ENCODE results near the gene RETSAT.
"Not testable (repeated sequence)": the region's sequence is repeated elsewhere in the genome, so short reads cannot be mapped to it uniquely, and the experiment has no call there.

The RETSAT gene

DNA sequence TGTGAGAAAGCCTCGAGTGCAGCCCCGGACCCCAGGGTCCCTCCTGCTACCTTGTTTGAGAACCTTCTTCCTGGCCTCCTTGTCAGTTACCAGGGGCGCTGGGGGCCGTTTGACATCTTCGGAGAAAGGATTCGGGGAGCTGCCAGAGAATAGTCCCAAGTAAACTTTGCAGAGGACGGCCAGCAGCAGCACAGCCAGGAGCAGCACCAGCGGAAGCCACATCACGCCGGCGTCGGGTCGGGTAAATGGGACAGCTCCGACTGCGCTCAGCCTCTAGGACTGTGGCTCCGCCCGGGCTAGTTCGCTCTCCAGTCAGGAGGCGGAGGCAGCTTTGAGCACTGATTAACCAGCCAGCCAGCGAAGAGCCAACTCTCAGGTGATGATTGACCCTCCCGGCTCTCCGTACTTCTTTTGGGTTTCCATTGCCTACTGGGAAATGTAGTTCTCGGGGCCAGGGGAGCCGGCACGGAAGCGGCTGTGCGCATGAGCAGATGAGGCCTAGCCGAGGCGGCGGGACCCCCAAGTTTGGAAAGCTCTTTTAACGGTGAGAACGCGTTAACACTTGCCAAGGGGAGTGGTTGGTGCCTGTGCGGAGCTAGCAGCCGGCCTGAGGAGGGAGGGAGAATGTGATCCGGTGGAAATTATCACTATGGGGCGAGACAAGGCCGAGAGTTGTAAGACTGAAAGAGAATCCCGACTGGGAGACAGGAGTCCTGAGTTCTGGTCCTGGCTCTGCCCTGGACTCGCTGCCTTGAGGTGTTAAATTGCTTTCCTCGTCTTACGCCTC, at the start of gene RETSAT, which contains the start of gene ELMOD3:
Gene RETSAT (minus strand): TSS at position 243 of the 787 bp plus-strand sequence. CDS start 21 bp downstream, at position 222.
Gene ELMOD3 (plus strand): TSS at position 484 of the 787 bp plus-strand sequence. CDS start 2,430 bp downstream, outside the sequence.
- peak; percentile 5 for FAIRE-seq

DNA sequence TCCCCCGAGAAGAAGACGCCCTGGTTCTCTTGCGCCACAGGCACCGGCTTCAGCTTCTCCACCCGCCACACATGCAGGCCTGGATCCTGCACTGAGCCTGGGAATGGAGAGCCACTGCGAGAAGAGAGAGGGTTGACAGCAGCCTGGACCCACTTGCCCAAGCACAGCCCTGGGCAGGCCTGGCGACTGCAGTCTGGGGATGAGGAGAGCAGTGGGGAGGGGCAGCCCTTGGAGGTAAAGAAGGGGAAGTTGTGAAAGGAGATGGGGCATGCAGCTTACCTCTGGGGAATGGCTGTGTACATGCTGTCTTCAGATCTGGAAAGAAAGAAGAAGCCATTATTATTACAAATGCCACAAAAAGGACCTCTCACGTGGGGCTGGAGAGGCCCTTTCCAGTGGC, 47.5 kb upstream of the RETSAT start:
- no peak for FAIRE-seq

DNA sequence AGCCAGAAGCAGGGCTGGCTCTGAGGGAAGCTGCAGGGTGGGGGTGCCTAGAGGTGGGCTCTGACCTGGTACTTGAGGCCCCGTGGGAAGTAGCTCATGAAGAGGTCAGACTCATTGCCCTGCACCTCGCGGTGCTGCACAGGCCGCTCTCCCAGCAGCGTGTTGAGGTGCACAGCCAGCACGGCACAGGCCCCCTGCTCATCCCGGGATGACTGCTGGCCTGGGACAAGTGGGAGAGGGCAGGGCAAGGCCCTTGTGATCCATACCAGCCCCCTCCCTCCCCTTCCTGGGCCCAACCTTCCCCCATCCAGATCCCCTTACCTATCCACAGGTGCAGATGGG, 47.1 kb upstream of the RETSAT start:
- no peak for FAIRE-seq

DNA sequence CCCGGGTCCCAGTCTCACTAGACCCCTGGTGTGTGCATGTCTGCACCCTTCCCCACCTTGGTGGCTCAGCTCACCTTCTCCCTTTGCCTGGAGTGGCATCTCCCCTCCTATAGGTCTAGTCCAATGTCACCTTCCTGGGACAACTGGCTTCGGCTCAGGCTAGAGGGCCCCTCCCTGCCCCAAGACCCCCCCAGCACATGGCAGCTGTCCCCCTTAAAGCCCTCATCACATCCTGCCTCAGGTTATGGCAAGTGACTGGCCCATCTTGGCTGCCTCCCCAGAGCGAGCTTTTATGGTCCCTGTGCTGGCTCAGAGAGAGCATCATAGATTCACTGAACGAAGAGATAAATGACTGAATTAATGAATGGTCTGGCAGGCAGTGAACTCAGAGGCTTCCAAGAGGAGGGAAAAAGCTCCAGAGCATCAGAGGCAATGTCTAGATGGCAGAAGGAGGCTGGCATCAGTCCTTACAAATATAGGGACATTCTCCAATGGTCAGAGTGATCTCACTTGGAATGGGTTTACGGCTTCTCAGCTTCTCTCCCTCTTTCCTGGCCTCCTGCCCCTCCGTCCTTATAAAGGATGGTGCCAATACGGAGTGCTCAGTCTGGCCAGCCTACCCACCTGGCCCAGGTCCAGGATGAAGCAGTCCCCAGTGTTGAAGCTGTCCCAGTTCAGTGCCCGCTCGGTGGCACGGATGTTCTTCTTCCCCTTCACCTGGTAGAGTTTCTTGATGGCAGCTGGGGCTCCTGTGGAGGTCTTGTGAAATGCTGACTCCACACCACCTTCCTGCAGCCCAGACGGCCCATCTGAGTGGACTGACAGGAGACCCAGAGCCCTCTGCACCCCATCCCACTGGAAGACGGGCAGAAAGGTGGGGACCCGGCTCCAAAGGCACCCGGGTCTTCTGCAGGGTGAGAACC, 46.5 kb upstream of the RETSAT start:
- FAIRE-seq, result no peak

DNA sequence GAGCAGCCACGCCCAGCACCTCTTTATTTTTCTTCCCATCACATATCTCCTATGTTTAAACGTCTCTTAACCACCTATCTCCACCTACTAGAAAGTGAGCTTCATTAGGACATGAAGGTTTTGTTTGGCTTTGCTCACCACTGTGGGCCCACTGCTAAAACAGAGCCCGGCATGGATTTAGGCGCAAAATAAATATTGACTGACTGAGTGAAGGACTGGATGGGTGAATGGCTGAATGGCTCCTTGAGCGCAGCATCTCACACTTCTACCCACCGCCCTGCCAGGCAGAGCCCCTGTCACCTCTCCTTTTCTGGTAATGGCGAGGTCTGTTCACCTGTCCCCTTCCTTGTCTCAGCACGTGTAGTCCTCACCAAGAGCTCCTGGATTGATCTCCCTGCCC, 45.7 kb upstream of the RETSAT start:
- no peak for FAIRE-seq

DNA sequence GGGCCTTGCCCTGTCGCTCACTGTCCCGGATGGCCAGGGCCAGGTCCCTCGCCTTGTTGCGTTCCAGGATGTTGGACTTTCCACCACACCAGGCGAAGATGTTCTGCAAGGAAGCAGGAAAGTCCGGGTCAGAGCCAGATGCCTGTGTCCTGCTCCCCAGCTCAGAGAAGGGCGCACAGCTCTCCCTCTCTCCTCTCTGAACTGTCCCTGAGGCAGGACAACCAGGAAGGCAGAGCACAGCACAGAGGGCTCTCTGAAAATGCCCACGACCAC, 44.8 kb upstream of the RETSAT start:
- no peak for FAIRE-seq

DNA sequence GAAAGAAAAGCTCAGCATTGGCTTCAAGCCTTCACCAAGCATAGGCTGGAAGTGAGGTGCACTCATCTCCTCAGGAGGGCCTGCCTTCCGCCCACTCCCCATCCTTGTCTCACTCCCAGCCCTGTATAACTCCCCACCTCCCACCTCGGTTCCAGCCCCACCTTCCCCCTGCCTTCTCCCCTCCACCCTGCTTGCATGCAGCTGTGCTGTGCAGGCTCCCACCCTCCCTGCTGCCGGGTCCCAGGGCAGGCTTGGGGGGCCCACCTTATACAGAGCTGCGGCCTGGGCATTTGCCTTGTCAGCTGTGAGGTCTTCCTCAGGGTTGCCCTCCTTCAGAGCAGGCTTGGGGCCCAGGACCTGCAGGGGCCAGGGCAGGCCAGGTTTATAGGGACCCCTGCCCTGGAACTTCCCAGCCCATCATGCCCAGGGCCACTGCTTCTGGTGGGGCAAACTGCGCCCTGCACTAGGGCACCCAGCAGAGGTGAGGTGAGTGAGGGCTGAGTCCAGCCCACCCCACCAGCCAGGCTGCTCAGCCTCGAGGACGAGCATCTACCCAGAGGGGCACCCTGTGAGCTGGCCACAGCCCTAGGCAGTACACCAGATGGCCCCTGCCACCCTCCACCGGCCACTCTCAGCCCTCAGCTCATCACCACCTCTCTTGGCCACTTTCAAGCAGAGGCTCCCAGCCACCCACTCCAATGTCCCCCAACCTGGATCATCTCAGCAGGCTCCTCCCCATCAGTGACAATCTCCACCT, 44.3 kb upstream of the RETSAT start:
- no peak for FAIRE-seq

DNA sequence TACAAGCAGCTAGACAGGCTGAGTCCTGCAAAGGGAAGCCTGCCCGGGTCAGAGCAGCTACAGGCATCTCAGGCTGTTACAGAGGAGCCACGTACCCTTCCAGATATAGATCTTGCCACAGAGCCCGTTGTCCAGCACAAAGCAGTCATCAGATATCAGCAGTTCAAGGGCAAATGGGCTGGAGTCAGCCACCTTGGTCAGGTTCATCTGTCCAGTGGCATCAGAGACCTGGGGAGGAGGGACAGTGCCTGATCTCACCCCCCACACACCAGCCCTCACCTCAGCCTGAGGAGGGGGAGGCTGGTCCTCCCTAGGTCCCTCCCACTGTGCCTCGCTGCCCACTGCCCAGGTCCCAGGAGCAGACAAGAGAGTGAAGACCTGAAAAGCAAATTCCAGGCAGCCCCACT, 43.6 kb upstream of the RETSAT start:
- no peak for FAIRE-seq

DNA sequence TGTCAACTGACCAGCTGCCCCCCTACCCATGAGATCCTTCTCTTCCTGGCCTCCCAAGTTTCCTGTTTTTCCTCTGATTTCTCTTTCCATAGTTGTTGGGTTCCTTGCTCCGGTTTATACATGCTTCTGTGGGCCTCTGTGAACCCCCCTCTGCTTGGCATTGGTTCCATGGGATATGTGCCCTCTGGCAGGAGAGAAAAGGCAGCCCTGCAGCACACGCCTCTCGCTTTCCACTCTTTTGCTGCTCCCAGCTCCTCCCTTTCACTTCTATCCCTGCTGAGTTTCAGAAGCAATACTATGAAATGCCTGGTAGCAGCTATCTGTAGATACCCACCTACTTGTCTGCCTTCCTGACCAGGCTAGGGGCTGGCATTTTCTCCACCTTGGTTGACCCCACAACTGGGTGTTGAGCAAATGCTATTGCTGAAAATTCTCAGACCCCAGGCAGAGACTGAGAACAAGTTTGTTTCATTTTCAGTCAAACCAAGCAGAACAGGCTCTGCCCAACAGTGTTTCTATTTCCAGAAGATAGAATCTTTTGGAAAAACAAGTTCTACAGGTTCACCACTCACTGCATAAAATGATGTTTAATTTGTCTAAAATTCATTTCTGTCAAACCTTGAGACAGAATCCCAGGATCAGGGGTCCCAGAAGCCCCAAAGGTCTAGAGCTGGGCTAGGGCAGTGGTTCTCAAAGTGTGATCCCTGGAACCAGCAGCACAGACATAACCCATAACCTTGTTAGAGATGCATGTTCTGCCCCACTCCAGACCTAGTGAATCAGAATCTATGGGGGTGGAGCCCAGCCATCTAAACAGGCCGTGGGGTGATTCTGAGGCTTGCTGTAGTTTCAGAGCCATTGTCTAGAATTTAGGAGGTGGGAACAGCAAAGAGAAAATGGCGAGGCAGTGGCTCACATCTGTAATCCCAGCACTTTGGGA, 42.5 kb upstream of the RETSAT start:
- no peak for FAIRE-seq

DNA sequence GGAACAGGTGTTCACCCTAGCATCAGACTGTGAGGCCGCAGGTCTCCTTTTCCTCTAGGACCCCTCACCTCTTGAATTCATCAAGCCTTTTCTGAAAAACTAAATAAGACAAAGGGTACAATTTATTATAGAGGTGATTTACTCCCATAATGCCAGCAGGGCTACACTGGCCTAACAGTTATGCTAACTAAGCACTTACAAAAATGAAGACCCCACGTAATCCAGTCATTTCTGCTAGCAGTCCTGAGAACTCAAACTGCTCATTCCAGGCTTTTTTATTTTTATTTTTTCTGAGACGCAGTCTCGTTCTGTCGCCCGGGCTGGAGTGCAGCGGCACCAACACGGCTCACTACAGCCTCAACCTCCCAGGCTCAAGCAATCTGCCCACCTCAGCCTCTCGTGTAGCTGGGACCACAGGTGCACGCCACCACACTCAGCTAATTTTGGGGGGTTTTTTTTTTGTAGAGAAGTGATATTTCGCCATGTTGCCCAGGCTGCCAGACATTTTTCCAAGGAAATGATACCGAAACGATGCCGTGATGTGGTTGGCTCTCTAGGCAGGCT, 41.7 kb upstream of the RETSAT start:
- FAIRE-seq, result no peak

DNA sequence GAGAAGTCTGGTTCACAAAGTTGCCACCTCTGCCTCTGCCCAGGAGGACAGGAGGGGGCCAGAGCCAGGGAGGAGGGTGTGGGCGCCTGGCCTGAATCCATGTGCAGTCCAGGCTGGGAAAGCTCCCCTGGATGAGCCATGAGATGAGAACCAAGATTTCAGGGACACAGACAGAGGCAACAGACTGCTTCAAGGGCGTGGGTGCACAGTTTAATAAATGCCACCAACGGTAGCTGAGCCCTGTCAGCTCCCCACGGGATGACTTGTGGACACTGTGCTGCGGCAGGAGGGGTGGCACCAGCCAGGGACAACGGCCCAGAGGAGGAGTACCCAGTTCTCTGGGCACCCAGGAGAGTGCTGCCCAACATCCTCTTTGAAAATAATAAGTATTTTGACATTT, 40.6 kb upstream of the RETSAT start:
- no peak for FAIRE-seq

DNA sequence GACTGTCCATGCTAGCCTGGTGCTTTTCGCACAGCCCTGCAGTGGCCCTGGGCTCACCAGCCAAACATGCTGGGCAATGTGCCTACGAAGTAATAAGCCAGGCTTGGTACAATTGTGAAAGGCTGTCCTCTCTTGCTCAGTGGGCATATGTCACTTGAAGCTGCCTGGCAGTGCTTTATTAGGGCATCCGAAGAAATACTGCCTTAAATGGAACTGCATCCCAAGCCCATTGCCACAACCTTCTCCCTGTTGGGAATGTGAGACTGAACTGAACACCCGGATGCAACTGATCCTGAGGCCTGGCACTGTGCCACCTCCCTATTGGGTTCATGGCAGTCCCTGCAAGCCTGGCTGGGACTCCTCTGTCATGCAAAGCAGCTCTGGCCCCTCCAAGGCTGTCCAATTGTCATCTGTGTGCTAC, 39.9 kb upstream of the RETSAT start:
- FAIRE-seq, result no peak

DNA sequence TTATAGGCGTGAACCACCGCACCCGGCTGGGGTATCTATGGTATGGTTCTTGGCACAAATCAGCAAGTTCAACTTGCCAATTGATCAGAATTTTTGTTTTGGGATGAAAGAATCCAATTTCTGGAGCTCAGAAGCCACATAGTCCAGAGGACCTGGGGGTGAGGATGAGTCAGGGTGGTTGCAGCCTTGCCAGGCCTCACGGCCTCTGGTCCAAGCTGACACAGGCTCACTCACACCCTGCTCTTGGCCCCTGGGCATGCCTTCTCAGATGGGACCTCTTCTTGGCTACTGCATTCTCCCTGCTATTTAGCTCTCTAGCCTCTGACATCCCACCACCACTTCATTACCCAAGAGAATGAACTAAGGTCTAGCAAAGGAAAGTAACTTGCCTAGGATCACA, 39.5 kb upstream of the RETSAT start:
- no peak for FAIRE-seq

DNA sequence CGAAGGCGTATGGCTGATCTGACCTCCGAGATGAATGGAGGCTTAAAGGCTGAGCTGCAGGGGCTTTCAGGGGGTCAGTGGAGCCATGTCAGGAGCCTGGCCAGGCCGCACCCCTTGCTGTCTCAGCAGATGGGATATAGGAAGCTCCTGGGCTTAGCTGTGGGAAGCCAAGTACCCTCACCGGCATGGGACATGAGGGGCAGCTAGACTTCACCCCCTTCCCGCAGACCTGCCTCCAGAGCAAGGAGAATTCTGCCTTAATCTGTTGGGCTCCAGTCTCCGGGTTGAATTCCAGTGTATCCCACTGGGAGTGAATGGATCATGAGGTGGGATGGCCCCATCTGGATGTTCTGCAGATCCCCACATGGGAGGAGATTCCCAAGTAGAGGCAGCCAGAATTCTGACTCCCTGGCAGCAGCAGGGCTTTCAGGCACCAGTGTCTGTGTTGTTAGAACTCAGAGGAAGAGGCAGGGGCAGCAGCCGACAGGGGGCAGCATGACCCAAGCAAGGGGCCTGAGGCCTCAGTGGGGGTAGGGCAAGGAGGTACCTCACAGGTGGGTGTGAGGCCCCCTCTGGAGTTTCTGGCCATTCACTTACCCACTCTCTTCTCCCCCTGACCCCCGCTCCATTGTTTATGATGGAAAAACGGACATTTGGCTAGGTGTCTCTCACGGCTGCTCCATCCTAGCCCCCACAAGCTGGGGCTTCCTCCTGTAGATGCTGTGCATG, 36.8 kb upstream of the RETSAT start:
- FAIRE-seq, result no peak

DNA sequence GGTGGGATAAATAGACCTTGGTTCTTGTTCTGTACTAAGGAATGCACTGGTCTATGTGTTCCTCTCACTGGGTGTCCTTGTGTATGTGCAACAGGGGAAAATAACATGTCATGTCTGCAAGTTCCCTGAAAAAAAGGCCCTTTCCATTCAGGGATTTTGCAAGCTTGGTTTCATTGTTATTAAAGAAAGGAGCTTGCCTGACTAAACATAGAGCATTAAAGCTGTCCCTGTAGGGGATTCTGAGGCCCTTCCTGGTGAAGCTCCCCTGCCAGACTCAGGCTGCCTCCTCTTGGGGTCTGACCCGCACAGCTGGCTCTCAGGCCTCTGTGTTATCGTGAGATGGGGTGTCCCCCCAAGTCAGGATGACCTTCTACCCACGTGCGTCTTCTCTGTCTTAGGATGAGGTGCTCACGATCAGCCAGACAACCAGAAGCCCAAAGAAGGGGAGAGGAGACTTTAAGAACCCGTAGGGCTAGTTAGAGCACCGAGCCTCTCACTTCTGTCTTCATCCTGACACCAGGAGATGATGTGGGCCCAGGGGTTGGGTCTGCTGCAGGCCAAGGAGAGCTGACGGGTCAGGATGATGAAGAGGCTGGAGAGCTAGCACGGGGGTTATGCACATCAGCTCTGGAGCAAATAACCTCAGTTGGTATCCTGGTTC, 34.7 kb upstream of the RETSAT start:
- FAIRE-seq, result no peak

DNA sequence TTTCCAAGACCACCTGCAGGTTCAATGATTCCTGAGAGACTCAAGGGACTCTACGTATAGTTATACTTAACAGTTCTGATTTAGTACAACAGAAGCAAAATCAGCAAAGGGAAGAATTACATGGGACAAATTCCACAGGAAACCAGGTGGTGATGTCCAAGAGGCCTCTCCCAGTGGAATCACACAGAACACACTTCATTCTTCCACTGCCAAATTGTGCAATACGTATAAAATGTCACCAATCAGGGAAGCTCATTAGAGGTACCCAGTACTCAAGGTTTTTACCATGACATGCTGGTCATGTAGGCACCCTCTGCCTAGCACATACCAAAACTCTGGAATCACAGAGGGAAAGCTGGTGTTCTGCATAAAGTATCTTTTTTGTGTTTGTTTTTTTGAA, 33.4 kb upstream of the RETSAT start:
- FAIRE-seq, result no peak

DNA sequence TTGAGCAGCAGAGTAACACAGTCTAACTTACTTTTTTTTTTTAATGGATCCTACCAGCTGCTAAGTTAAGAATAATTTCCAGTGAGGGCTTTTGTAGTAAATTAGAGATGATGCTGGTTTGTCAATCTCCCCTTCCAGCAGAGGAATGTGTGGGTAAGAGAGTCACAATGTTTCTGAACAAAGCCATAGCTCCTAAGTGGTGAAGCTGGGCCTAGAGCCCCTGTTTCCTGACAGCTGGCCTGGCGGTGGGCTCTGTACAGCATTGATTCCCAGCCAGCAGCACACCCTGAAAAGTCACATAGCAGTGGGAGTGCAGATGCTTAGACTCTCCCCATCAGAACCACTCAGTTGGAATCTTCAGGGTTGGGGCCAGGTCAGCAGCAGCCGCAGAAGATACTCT, 31.4 kb upstream of the RETSAT start:
- FAIRE-seq, result no peak

DNA sequence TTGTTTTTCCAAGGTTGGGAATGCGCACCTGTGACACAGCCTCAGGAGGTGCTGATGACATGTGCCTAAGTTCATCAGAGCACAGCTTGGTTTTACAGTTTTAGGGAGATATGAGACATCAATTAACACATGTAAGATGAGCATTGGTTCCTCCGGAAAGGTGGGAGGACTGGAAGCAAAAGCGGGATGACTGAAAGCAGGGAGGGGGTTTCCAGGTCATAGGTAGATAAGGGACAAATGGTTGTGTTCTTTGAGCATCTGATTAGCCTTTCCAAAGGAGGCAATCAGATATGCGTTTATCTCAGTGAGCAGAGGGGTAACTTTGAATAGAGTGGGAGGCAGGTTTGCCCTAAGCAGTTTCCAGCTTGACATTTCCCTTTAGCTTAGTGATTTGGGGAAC, 29.5 kb upstream of the RETSAT start:
- no peak for FAIRE-seq

DNA sequence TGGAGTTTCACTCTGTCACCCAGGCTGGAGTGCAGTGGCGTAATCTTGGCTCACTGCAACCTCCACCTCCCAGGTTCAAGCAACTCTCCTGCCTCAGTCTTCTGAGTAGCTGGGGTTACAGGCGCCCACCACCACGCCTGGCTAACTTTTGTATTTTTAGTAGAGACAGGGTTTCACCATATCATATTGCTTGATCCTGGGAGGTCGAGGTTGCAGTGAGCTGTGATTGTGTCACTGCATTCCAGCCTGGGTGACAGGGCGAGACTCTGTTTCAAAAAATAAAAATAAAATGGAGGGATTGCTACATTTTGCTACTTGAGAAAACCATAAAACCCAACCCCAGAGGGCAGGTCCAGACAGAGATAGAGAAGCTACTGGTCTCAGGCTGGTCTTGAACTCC, 28.8 kb upstream of the RETSAT start:
- not testable (repeated sequence) for FAIRE-seq

DNA sequence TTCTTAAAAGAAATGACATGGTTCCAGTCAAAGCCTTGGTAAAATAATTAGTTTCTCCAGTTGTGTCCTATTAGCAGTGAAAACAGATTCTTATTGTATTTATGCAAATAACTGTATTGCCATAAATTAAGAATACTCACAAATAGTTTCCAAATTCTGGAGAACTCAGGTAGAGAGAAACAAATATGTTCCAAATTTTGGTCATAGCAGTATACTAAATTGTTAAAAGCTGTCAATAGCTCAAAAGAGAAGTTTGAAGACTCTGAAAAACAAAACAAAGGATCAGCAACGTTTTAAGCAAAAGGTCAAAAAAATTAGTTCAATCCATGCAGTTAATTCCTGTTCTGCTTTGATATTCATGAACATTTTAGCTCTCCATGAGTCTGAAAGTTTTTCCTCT, 25.7 kb upstream of the RETSAT start:
- no peak for FAIRE-seq

DNA sequence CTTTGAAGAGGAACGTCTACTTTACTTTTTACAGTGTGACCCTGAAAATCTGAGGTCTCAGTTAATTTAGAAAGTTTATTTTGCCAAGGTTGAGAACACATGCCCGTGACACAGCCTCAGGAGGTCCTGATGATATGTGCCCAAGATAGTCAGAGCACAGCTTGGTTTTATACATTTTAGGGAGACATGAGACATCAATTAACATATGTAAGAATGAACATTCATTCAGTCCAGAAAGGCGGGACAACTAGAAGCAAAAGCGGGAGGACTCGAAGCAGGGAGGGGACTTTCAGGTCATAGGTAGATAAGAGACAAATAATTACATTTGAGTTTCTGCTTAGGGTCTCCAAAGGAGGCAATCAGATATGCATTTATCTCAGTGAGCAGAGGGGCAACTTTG, 23.9 kb upstream of the RETSAT start:
- FAIRE-seq, result no peak

Measured in islet of Langerhans (tissue), 1 donor.